Endothelial cell of umbilical vein (primary cell): Measurements from ENCODE around the gene OAF. TPM values are rescaled to one million over a fixed set of nuclear protein-coding genes. Genes with fewer than 3 reads are reported as not detected.

Experiments
- BruUV-seq: library from RNA; stranded (reverse); fragments of 400-500 nt; replicated peaks from 2 replicates; lab custom pipeline; 2021; lab: Mats Ljungman, UMichigan
- CTCF ChIA-PET: fragments of 300-600, 350-600 bp; sonication (Branson Sonifier 250); formaldehyde crosslinking; loops from one replicate; lab custom pipeline; 2021; ENCODE audit warnings: antibody characterized with exemption, inconsistent platforms; lab: Charles Lee
- POLR2A ChIA-PET: fragments of 300-600, 350-600 bp; sonication (Branson Sonifier 250); formaldehyde crosslinking; loops from one replicate; lab custom pipeline; 2021; ENCODE audit warnings: antibody characterized with exemption, inconsistent platforms; lab: Charles Lee
- DNase-seq: peaks from one replicate; pipeline ENCODE4 v3.0.0-alpha.2; 2011; ENCODE audit warnings: low read depth, low spot score
- FAIRE-seq: peaks from 2 replicates; lab custom pipeline; 2011; peaks lifted over from hg19 to GRCh38; lab: Jason Lieb, UNC
- H2AFZ ChIP-seq: 2 replicates; pipeline ENCODE4 v1.6.0; 2012; ENCODE audit warnings: low read depth, low read length, control low read depth, inconsistent platforms
- H3K27ac ChIP-seq: 2 replicates; pipeline ENCODE4 v1.5.1; 2011; ENCODE audit warnings: low read depth, mild to moderate bottlenecking, control low read depth, low read length, moderate library complexity; ENCODE audit not compliant: insufficient read depth
- H3K27me3 ChIP-seq, 2 experiments: 2 replicates each; pipeline versions ENCODE4 v1.6.0 to v1.6.1; 2011; ENCODE audit warnings: low read length in 2 of 2, mixed read lengths in 1 of 2; ENCODE audit not compliant: control insufficient read depth in 2 of 2, insufficient read depth in 2 of 2
- H3K36me3 ChIP-seq, 2 experiments: 2 replicates in 1 of 2; 3 replicates in 1 of 2; pipeline ENCODE4 v1.5.1; 2011; ENCODE audit warnings: low read length in 2 of 2, mild to moderate bottlenecking in 1 of 2, moderate library complexity in 1 of 2; ENCODE audit not compliant: control insufficient read depth in 2 of 2, insufficient read depth in 2 of 2; ENCODE audit errors: extremely low read depth in 1 of 2
- H3K4me1 ChIP-seq: 3 replicates; pipeline ENCODE4 v1.5.1; 2011; ENCODE audit warnings: mild to moderate bottlenecking, low read length; ENCODE audit not compliant: control insufficient read depth, insufficient read depth; ENCODE audit errors: extremely low read depth
- H3K4me2 ChIP-seq: 2 replicates; pipeline ENCODE4 v1.6.1; 2011; ENCODE audit warnings: low read length, control low read depth, mixed read lengths; ENCODE audit not compliant: insufficient read depth
- H3K4me3 ChIP-seq, 3 experiments: fragments of 200-600 bp in 1 of 3; sonication (generic), shearing (Covaris generic) in 1 of 3; replicated peaks in 1 of 3; 2 replicates each; pipeline ENCODE4 v1.5.1; 2011 to 2016; ENCODE audit warnings: control low read depth in 3 of 3, low read length in 3 of 3, mild to moderate bottlenecking in 2 of 3, inconsistent platforms in 1 of 3, low read depth in 1 of 3, moderate library complexity in 1 of 3; ENCODE audit not compliant: insufficient read depth in 1 of 3
- H3K79me2 ChIP-seq: 2 replicates; pipeline ENCODE4 v1.6.0; 2012; ENCODE audit warnings: low read length, inconsistent platforms; ENCODE audit not compliant: control insufficient read depth, insufficient read depth
- H3K9ac ChIP-seq: replicated peaks from 2 replicates; pipeline ENCODE3; 2011; ENCODE audit warnings: low read length, control low read depth; ENCODE audit not compliant: insufficient read depth; ENCODE audit errors: extremely low read depth
- H3K9me1 ChIP-seq: replicated peaks from 3 replicates; pipeline ENCODE4 v1.6.0; 2011; ENCODE audit warnings: mild to moderate bottlenecking, low read length; ENCODE audit not compliant: control insufficient read depth, insufficient read depth; ENCODE audit errors: extremely low read depth
- H3K9me3 ChIP-seq: replicated peaks from 2 replicates; pipeline ENCODE4 v1.5.1; 2012; ENCODE audit warnings: low read length, inconsistent platforms; ENCODE audit not compliant: control insufficient read depth, insufficient read depth
- H4K20me1 ChIP-seq: replicated peaks from 2 replicates; pipeline ENCODE3; 2011; ENCODE audit warnings: mild to moderate bottlenecking, low read length; ENCODE audit not compliant: control insufficient read depth, insufficient read depth; ENCODE audit errors: extremely low read depth
- EZH2 ChIP-seq: IDR thresholded peaks from 2 replicates; pipeline ENCODE4 v1.6.1; 2012; ENCODE audit warnings: borderline replicate concordance, low read depth, mild to moderate bottlenecking, moderate library complexity, low read length, inconsistent platforms; ENCODE audit not compliant: severe bottlenecking
- FOS ChIP-seq: IDR thresholded peaks from 2 replicates; pipeline ENCODE4 v1.6.1; 2011; ENCODE audit warnings: mild to moderate bottlenecking, low read length, moderate library complexity, borderline replicate concordance; ENCODE audit not compliant: insufficient read depth
- GATA2 ChIP-seq: IDR thresholded peaks from 2 replicates; pipeline ENCODE4 v1.7.0; 2011; ENCODE audit warnings: low read depth, mild to moderate bottlenecking, moderate library complexity, mixed read lengths, low read length; ENCODE audit not compliant: insufficient read length, insufficient read depth
- JUN ChIP-seq: IDR thresholded peaks from 2 replicates; pipeline ENCODE4 v1.6.1; 2011; ENCODE audit warnings: borderline replicate concordance, low read depth; ENCODE audit not compliant: insufficient read length, insufficient read depth
- MAX ChIP-seq: IDR thresholded peaks from 2 replicates; pipeline ENCODE4 v1.6.1; 2011; ENCODE audit not compliant: insufficient read depth, insufficient read length
- MYC ChIP-seq: IDR thresholded peaks from one replicate; pipeline ENCODE4 v1.6.1; 2011; ENCODE audit warnings: mild to moderate bottlenecking, low read depth, low read length
- POLR2A ChIP-seq: IDR thresholded peaks from 2 replicates; pipeline ENCODE4 v1.6.1; 2012; ENCODE audit warnings: low read depth, mild to moderate bottlenecking, control low read depth, low read length
- POLR2AphosphoS5 ChIP-seq: IDR thresholded peaks from 2 replicates; pipeline ENCODE4 v1.6.1; 2012; ENCODE audit warnings: low read depth, mild to moderate bottlenecking, control low read depth, low read length, moderate library complexity; ENCODE audit not compliant: insufficient read depth
- dilution Hi-C: fragments of 300-500 bp; cut with MboI; formaldehyde crosslinking; loops from one replicate; pipeline ENCODE4 v1.15.0; 2019; ENCODE audit warnings: low sequenced_read_pairs; ENCODE audit not compliant: extremely low pct_ligation_motif_present
- intact Hi-C: fragments of 100-400 bp; cut with micrococcal nuclease; formaldehyde crosslinking; loops from one replicate; pipeline ENCODE4 v1.10.0; 2022
- polyA plus RNA-seq, 4 experiments: library from polyadenylated mRNA; depleted of rRNA in 3 of 4; stranded (reverse) in 3 of 4; unstranded in 1 of 4; fragments of >200 nt; gene quantifications; 2 replicates each; pipeline versions ENCODE4 v1.2.1 to v1.2.3, GENCODE V29; 2011 to 2012; ENCODE audit warnings: missing spikeins in 1 of 4
- total RNA-seq: library from RNA; stranded (reverse); gene quantifications from 2 replicates; pipeline ENCODE4 v1.2.3, GENCODE V29; 2021
- TF ChIP-seq, protein P1 (sequence below), 2 donors: IDR thresholded peaks; 1 replicate in 1 of 2; 2 replicates in 1 of 2; pipeline ENCODE4 v1.5.1; 2011; ENCODE audit warnings: low read length in 2 of 2, mild to moderate bottlenecking in 2 of 2, moderate library complexity in 2 of 2, control low read depth in 1 of 2, inconsistent platforms in 1 of 2, low read depth in 1 of 2; ENCODE audit not compliant: insufficient read depth in 1 of 2; ENCODE audit errors: extremely low read depth in 1 of 2

OAF gene
- total and polyA plus RNA-seq, 2 donors (not counting 3 experiments of a cell fraction or from before 2014, with no cell fraction given) = 32.1 to 33.8 TPM

DNA sequence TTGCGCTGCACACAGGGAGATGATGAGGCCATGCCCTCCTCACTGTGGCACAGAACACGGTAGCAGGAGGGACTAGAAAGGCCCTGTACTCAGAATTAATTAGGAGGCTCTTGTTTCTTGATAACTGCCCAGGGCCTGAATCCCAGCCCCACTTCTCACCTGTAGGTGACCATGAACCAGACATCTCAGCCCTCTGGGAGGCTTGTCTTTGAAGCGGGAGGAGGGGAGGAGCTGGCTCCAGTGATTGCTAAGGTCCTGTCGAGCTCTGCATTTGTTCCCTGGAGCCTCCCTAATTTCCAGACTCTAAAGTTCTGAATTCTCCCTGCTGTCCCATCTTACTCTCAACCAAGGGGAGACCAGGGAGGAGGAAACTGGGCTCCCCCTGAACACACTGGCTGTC lies 19.8 kb upstream of the OAF start:
- TF ChIP-seq POLR2A (no peak), EZH2 (no peak), GATA2 (no peak), FOS (no peak), MYC (no peak), POLR2AphosphoS5 (no peak), MAX (no peak), JUN (no peak)
- TF ChIP-seq, protein P1, sequence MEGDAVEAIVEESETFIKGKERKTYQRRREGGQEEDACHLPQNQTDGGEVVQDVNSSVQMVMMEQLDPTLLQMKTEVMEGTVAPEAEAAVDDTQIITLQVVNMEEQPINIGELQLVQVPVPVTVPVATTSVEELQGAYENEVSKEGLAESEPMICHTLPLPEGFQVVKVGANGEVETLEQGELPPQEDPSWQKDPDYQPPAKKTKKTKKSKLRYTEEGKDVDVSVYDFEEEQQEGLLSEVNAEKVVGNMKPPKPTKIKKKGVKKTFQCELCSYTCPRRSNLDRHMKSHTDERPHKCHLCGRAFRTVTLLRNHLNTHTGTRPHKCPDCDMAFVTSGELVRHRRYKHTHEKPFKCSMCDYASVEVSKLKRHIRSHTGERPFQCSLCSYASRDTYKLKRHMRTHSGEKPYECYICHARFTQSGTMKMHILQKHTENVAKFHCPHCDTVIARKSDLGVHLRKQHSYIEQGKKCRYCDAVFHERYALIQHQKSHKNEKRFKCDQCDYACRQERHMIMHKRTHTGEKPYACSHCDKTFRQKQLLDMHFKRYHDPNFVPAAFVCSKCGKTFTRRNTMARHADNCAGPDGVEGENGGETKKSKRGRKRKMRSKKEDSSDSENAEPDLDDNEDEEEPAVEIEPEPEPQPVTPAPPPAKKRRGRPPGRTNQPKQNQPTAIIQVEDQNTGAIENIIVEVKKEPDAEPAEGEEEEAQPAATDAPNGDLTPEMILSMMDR (IDR thresholded peaks at IDR 0.05; ENCODE audit: extremely low read depth in 1 of 2, insufficient read depth in 1 of 2, low read depth in 1 of 2, low read length in 2 of 2) = no peak

More for the DNA sequence above, 19.8 kb upstream of the OAF start:
- Histone ChIP-seq H3K9ac (no peak overlapping the region), H4K20me1 (no peaks in the 10 kb centered on the region), H3K9me1 (no peaks in the 10 kb centered on the region), H3K36me3 (no peaks in the 10 kb centered on the region), H3K27ac (no peak overlapping the region), H3K79me2 (no peaks in the 10 kb centered on the region), H3K4me2 (no peak overlapping the region), H3K9me3 (no peaks in the 10 kb centered on the region), H3K4me1 (no peaks in the 10 kb centered on the region), H3K4me3 (no peak overlapping the region), H2AFZ (no peak overlapping the region), H3K27me3 (peaks cover 8 to 9% of the 10 kb centered on the region in 2 experiments)
- intact Hi-C loops (loop anchor here (5.0 kb wide), 1 partner anchor 1651 kb away; no protein-coding TSS in a partner anchor), dilution Hi-C loops (no loop called here)
- no peak for FAIRE-seq
- CTCF ChIA-PET = interaction anchor here (0.9 to 1.6 kb wide), 3 partner anchors 11 to 494 kb away, joined by 3 read pairs; no protein-coding TSS in a partner anchor
- POLR2A ChIA-PET = no interaction called here
- DNase-seq = no peak
- no TSS peak for BruUV-seq
